Hindlimb muscle (tissue), 1 donor: Measurements from ENCODE around the gene LAMA3. TPM values are rescaled to one million over a fixed set of nuclear protein-coding genes. Genes with fewer than 3 reads are reported as not detected.

Source experiments
- DNase-seq: peaks from one replicate; pipeline ENCODE4 v3.0.0-alpha.2; 2013
- polyA plus RNA-seq: library from polyadenylated mRNA; unstranded; fragments of 120-200 nt; gene quantifications from one replicate; pipeline ENCODE4 v1.2.1, GENCODE V29; 2013; ENCODE audit not compliant: insufficient read length

Gene LAMA3, protein sequence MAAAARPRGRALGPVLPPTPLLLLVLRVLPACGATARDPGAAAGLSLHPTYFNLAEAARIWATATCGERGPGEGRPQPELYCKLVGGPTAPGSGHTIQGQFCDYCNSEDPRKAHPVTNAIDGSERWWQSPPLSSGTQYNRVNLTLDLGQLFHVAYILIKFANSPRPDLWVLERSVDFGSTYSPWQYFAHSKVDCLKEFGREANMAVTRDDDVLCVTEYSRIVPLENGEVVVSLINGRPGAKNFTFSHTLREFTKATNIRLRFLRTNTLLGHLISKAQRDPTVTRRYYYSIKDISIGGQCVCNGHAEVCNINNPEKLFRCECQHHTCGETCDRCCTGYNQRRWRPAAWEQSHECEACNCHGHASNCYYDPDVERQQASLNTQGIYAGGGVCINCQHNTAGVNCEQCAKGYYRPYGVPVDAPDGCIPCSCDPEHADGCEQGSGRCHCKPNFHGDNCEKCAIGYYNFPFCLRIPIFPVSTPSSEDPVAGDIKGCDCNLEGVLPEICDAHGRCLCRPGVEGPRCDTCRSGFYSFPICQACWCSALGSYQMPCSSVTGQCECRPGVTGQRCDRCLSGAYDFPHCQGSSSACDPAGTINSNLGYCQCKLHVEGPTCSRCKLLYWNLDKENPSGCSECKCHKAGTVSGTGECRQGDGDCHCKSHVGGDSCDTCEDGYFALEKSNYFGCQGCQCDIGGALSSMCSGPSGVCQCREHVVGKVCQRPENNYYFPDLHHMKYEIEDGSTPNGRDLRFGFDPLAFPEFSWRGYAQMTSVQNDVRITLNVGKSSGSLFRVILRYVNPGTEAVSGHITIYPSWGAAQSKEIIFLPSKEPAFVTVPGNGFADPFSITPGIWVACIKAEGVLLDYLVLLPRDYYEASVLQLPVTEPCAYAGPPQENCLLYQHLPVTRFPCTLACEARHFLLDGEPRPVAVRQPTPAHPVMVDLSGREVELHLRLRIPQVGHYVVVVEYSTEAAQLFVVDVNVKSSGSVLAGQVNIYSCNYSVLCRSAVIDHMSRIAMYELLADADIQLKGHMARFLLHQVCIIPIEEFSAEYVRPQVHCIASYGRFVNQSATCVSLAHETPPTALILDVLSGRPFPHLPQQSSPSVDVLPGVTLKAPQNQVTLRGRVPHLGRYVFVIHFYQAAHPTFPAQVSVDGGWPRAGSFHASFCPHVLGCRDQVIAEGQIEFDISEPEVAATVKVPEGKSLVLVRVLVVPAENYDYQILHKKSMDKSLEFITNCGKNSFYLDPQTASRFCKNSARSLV (N-terminal part only)
- polyA plus RNA-seq: 3.1 TPM

DNA sequence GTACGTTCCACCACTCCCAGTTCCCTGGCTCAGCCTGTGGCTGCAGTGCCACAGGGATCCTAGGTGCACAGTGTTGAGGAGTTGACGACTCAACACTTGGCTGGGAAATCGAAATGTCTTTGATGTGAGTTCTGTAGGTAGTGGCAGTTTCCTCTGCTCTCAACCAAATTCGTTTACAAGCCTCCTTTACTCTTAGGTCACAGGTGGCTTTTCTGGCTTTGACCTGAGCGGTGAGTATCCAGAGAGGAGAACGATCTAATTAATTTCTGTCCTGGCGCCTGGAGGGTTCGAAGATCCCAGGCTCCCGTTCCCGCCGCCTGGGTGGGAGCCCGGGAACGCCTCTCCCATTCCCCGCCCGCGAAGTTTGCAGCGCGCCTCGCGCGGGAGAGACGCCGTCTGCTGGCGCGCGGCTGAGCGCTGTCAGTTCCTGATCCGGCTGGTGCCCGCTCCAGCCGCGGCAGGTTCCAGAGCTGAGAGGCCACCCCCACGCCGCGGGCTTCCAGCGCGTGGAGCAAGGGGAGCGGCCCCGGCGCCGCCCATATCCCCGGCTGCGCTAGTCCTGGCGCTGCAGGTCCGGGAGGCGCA lies at the start of gene LAMA3:
TSS of gene LAMA3 (plus strand) at position 423 of the 585 bp plus-strand sequence. CDS start 231 bp downstream, outside the sequence.
- peak; percentile 58 for DNase-seq

DNA sequence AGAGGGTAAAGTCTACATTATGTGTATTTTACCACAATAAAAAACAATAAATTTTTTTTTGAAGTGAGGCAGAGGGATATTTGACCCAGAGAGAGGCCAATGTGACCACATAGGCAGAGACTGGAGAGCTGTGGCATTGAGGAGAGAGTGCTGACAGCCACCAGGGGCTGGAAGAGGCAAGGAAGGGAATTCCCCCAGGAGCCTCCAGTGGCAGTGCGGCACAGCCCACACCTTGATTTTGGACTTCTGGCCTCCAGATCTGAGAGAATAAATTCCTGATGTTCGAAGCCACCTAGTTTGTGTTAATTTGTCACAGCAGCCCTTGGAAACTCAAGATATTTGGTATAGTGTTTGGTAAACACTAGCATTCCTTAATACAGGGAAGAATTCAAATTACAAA lies 49.2 kb upstream of the LAMA3 start:
- no peak for DNase-seq

DNA sequence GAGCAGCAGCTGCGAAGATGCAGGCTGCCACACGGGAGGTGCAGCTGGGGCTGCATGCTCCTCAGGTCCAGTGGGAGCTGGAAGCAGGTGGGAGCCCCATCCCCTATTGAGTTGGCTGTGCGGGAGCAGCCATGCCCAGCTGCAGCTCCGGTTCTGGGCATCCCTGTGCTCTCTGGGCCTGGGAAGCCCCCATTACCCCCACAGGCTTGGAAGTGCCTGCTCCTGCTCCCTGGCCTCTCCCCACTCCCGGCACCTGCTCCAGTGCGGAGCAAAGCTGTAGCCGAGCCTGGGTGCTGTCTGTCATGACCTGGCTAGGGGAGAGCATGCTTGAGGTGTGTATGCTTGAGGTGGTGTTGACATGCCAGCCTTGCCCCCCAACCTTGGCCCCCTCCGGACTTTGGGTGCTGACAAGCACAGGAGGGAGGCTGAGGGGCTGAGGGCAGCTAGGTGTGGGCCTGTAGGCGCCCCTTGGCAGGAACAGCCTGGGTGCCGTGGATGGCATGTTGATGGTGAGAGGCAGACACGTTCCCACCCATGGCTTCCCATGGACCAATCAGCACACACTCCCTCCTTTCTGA lies 48.0 kb upstream of the LAMA3 start:
- no peak for DNase-seq

DNA sequence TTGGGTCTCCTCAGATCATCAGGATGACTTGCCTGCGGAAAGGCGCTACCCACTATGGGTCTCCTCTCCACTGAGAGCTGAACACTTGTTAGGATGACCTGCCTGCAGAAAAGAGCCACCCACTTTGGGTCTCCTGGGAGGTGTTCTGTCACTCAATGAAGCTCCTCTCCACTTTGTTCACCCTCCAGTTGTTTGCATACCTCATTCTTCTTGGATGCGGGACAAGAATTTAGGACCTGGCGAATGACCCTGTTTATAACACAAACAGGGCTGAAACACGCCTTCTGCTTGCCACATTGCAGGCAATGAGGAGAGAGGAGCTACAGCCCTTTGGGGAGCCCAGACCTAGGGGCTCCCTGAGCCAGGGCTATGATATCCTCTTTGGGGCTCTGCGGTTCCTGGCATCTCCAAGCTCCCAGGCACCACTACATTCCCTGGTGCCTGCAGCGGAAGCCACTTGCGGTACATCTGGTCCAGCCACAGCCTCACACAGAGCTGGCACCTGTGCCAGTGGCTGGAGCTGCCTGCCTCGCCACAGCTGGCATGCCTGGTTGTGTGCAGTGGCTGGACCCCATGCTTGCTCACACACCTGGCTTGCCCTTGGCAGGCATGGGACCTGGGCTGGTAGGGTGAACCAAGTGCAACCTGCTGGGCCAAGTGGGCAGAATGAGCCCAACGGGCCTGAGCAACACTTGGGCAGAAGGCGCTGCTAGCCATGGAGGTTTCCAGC lies 47.2 kb upstream of the LAMA3 start:
- no peak for DNase-seq

DNA sequence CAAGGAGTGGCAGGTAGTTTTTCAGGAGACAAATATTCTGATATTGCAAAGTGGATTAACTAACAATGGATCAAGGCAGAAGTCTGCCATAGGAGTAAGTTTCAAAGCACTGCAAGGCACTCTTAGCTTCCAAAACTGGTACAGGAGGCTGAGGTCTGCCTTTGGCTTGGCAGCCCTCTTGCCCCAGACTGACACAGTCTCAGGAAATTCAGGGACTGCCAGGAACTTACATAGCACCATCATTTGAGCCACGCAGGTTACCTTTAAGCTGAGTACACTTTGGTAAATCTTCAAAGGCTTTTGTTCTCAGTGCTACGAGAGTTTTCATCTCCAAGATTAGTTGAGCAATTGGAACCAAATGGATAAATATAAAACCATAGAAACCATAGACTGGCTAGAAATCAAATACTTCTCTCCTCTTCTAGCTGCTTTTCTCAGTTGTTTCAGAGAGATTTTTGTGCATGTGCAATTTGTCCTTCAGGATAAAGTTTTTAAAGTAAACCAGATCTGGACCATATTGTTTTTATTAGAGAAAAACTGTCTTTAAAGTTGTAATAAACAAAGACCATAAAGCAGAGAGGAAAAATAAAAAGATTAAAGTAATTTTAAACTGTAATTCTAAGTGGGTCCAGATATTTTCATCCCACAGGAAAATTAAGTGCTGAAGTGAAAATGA lies 45.3 kb upstream of the LAMA3 start:
- no peak for DNase-seq

DNA sequence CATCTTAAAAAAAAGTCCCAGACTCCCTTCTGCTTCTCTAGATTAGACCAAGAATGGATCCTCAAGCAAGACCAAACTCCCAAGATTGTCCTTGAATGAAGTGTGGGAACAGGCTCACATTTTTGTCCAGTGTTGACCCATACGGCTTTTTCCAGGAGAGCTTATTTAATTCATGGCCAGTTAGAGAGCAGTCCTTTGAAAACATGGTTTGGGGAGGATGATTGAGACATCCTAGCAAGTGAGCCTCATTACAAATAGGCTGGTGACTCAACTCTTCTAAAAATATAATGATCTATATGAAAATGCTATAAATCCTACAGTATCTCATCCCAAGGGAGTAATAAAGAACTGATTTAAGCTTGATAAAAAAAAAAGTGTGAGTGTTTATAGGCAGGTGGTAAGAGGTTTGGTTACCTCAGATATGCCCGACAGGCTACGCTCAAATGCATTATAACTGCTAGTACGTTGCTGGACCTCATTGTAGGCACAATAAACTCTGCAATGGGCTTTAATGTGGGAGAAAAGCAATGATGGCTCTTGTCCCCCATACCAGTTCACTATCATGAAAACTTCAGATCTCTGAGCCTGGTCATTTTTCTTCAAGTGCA lies 43.6 kb upstream of the LAMA3 start:
- no peak for DNase-seq

DNA sequence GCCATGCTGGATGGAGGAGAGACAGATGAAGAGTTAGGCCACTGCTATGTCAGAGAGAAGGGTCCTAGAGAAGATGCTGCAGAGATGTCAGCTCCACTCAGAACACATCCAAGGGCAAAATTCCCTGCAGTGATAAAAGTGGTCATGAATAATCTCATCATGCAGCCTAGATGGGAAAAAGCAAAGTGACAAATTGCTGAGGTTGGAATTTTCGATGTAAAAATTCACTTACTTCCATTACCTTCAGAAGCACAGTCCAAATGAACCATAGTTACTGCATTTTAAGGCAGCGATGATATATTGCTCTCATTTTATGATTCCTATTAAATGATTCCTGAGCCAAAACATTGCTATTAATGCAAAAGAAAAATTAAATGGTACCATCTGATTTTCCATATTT lies 43.0 kb upstream of the LAMA3 start:
- no peak for DNase-seq

DNA sequence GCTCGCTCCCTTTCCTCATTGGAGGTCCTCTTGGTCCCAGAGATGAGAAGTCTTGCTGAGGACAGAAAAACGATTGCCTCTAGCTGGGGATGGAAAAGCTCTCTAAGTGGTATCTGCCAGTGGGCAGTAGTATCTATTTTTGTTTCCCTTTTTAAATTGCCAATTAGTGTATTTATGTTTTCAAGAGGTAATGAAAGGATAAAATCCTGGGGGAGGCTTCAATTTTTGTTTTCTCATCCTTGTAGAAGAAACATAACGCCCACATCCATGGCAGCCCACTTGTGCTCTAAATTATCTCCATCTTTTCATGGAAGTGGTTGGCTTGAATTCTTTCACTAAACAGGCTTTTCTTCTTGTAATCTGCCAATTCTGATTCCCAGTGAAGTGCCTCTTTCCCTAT lies 40.8 kb upstream of the LAMA3 start:
- no peak for DNase-seq

DNA sequence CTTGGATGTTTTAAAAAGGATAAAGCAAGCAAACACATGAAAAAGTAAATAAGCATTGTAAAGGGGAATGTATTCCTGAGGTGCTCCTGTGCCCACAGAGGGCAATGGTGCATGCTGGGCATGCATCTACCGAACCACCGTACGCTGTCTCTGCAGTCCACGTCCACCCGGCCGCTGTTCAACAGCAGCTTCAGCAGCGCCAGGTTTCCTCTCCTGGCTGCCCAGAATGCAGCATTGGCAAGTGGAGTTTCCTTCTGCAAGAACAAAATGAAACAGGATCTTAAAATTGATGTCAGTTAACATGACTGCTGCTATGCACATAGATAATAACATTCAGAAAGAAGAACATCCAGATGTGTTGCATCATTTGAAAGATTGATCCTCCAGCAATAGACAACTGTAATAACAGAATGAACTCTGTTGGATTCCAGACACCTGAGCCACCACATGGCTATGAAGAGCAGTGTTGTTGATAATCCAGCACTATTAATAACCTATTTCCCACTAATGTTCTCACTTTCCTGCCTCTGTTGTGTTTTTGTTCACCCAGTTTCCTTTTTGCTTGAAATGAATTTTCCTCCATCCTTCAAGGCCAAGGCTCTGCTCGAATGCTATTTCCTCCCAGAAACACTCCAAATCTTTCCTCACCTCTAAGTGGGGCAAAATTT lies 40.2 kb upstream of the LAMA3 start:
- DNase-seq: peak; percentile 66

DNA sequence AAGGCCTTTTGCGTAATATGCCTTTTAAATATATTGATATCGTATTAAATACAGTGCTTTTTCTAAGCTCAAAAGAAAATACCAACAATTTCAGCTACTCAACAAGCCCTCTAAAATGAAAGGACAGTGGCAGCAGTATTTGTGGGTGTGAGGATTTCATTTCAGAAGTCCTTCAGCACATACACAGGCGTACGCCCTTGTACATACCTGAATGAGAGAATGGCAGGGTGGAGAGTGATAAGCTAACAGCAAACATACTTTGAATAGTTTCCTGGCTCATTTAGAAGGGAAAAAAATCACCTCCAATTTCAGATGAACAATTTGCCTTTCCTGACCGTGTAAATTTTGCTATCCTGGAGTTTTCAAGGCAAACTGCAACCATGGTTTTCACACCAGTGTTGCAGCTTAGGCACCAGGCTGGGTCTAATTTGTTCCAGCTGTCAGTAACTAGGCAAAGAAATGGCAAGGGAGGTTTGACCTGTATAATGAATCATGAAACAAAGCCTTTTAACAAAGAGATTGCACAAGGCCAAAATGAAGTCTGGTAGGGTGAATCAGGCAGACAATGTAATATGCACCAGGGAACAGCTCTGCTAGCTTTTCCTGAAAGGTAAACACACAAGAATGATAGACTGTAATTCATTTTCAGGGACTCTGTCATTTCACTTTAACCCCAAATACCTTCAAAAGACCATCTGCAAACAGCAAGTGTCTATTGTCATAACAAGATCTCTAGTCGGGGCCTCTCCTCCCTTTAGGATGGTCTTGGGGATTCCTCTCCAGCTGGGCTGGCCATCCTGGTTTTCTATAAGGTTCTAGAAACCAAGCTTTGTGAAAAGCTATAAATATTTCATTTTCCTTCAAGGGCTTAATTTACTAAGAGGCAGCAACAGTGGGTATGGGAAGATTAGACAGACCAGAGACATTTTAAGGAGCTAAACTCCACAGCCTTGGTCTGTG lies 38.0 kb upstream of the LAMA3 start:
- no peak for DNase-seq

DNA sequence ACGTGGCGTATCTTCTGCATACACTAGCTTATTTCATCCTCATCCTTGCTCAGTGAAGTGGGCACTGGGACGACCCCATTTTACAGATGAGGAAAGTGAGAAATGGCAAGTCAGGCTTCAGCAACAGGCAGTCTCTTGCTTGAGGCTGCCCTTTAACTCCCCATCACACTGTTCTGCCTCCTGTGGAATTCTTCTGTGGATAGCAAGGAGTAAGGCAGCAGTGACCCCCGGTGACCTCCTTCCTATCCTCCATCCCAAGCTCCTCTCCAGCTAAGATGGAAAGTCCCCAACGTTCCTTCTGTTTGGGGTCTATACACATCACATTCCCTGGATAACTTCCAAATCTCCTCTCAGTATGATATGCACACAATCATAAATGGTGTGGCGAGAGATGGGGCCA lies 37.0 kb upstream of the LAMA3 start:
- DNase-seq: no peak

DNA sequence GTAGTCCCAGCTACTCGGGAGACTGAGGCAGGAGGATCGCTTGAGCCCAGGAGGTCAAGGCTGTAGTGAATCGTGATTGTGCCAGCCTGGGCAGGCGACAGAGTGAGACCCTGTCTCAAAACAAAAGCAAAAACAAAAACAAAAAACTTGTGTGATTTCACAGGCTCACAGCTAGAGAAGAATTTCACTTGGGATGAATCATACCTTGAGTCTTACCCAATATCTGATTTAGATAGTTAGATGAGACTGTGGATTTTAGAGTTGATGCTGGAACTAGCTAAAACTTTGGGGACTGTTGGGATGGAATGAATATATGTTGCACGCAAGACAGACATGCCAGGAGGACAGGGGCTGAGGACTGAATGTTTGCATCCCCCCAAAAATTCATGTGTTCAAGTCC lies 31.0 kb upstream of the LAMA3 start:
- no peak for DNase-seq

DNA sequence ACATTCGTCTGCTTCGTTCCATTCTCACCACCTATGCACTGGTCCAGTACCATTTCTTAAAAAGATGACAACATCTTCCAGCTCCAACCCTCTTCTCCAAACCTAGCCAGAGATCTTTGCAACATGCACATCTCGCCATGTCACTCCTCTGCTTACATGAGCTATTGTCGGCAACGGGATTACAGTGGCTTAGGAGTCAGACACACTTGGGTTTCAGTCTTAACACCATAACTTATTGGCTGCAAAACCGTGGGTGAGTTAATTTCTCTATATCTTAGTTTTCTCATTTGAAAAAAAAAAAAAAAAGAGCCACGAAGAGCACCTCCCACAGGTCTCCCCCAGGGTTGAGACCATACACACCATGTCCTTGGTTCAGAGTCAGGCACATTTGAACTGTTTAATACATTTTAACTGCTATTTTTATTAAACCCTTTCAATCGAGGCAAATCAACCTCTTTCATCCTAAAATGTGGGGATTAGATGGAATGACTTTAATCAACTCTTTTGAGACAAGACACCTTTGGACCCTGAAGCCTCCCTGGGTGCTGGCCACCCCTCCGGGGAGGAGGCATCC lies 27.4 kb upstream of the LAMA3 start:
- DNase-seq: no peak

DNA sequence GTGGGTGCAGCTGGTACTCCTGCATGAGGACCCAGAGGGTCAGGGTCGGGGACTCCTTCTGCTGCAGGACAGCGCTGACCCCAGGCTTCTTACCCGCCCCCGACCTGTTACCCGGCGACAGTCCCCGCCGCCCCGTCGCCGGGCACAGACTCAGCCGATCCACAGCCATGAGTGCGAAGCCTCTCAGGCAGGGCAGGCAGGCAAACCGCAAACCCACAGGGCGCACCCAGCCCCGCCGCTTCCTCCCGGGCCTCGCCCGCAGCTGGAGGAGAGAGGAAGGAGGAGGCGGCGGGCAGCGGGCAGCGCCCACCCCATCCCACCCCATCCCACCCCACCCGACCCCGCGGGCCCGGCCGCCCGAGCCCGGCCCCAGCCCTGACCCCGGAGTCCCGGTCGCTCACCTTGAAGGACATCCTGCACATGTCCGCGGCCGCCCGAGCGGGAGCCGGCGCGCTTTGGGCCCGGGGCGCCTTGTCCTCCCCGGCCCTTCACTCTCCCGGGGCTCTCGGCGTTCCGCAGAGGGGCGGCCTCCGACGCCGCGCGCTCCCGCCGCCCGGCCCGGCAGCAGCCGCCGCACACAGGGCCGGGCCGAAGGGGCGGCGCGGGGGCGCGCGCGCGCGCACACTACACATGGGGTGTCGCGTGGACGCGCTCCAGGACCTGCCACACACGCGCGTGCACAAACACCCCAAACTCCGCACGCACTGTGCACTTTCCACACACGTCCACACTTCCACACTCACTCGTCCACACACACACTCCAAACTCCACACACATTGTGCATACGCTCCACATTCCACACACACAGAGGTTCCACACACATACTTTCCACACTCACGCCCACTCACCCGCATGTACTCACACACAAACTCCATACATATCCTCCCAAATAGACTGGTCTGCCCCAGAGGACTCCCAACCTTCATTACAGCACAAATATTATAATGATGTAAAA lies 26.7 kb upstream of the LAMA3 start, which contains the start of gene ANKRD29:
TSS of gene ANKRD29 (minus strand) at position 603 of the 955 bp plus-strand sequence. CDS start at position 422, 181 bp downstream.
- DNase-seq: peak; percentile 52

DNA sequence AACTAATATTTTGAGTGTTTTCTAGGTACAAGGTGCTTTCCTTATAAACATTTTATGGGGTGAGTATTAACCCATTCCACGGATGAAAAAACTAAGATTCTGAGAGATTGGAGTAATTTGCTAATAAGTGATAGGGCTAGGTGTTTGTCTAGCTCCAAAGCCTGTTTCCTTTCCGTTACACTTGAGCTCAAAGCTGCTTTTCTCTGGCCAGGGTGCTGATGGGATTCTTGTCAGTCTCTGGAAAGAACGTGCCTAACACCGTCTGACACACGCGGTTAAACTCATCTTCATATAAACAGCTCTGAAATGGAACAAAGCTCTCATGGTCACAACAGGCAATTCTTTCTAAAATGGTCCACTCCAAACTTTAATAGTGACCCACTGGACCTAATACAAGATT lies 24.6 kb upstream of the LAMA3 start:
- no peak for DNase-seq

DNA sequence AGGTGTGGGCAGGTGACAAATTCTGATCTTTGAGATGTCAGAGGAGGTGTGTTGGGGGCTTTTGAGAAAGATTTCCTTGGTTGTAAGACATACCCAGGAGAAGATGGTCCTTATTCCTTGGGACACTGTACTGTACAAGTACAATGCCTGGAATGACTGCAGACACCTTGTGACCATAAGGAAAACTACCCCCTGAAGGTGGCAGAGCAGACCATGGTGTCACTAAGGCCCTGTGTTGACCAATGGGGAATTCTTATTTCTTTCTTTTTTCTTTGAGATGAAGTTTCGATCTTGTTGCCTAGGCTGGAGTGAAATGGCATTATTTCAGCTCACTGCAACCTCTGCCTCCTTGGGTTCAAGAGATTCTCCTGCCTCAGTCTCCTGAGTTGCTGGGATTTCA lies 22.1 kb upstream of the LAMA3 start:
- DNase-seq: no peak

DNA sequence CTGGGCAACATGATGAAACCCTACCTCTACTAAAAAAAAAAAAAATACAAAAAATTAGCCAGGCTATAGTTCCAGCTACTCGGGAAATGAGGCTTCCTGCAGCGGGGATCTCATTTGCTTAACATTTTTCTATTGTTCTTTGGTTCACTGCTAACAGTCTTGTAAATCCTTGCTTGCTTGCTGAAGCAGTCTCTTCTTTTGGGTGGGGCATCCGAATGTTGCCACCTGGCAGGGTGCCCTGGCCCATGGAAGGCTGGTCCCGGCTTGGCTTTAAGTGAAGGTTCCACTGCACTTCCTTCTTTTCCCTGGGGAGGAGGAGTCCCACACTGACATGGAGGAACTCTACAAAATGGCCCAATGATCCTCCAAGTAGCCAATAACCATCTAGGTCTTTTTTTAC lies 20.5 kb upstream of the LAMA3 start:
- no peak for DNase-seq
